ENCODE measurements around the gene CLDN6.

The CLDN6 gene

DNA sequence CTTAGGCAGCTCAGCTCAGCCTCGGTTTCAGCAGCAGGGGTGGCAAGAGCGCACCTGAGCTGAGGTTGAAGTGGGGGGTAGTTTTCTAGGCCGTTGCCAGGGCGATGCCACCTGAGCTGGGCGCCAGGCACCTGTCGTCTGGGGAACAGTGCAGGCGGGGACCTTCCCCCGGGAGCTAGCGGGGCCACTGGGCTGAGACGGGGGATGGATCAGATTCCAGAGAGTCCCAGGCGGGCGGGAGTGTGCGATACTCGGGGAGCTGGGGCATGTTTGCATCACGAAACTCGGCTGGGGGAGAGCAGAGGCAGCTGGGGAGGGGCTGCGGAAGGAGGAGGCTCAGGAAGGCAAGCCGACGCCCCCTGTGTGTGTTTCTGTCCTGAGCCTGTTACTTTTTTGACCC, 5.7 kb downstream of the CLDN6 start:
- H3K4me3 ChIP-seq (ENCODE audit: low read depth, low read length), result no peak overlapping the region
- no peaks in the 10 kb centered on the region for H3K36me3 ChIP-seq
- no peaks in the 10 kb centered on the region for H3K9me3 ChIP-seq
- TF ChIP-seq, protein P1, sequence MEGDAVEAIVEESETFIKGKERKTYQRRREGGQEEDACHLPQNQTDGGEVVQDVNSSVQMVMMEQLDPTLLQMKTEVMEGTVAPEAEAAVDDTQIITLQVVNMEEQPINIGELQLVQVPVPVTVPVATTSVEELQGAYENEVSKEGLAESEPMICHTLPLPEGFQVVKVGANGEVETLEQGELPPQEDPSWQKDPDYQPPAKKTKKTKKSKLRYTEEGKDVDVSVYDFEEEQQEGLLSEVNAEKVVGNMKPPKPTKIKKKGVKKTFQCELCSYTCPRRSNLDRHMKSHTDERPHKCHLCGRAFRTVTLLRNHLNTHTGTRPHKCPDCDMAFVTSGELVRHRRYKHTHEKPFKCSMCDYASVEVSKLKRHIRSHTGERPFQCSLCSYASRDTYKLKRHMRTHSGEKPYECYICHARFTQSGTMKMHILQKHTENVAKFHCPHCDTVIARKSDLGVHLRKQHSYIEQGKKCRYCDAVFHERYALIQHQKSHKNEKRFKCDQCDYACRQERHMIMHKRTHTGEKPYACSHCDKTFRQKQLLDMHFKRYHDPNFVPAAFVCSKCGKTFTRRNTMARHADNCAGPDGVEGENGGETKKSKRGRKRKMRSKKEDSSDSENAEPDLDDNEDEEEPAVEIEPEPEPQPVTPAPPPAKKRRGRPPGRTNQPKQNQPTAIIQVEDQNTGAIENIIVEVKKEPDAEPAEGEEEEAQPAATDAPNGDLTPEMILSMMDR (IDR thresholded peaks at IDR 0.05; ENCODE audit: low read depth, low read length), result no peak
- no peaks in the 10 kb centered on the region for H3K4me1 ChIP-seq
- H3K27me3 ChIP-seq, result peaks cover 10% of the 10 kb centered on the region; the same call in 1 of the 2 replicates
- no peak for DNase-seq

DNA sequence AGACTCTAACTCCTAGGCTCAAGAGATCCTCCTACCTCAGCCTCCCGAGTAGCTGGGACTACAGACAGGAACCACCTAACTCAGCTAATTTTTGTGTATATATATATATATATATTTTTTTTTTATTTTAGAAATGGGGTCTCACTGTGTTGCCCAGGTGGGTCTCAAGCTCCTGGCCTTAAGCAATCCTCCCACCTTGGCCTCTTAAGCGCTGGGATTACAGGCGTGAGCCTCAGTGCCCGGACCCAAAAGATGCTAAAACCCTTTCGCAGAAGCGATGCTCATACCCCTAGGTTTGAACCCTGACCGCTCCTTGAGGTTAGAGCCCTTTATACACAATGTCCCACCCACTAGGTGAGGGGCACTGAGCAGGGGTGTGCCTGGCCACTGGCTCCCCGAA, 7.5 kb downstream of the CLDN6 start:
- H3K36me3 ChIP-seq, result no peaks in the 10 kb centered on the region
- peaks cover 10% of the 10 kb centered on the region; the same call in 1 of the 2 replicates for H3K27me3 ChIP-seq
- H3K9me3 ChIP-seq, result no peaks in the 10 kb centered on the region
- no peaks in the 10 kb centered on the region for H3K4me1 ChIP-seq
- DNase-seq, result no peak
- no peak overlapping the region for H3K4me3 ChIP-seq (ENCODE audit: low read depth, low read length)
- TF ChIP-seq, protein P1 (IDR thresholded peaks at IDR 0.05; ENCODE audit: low read depth, low read length), result no peak

DNA sequence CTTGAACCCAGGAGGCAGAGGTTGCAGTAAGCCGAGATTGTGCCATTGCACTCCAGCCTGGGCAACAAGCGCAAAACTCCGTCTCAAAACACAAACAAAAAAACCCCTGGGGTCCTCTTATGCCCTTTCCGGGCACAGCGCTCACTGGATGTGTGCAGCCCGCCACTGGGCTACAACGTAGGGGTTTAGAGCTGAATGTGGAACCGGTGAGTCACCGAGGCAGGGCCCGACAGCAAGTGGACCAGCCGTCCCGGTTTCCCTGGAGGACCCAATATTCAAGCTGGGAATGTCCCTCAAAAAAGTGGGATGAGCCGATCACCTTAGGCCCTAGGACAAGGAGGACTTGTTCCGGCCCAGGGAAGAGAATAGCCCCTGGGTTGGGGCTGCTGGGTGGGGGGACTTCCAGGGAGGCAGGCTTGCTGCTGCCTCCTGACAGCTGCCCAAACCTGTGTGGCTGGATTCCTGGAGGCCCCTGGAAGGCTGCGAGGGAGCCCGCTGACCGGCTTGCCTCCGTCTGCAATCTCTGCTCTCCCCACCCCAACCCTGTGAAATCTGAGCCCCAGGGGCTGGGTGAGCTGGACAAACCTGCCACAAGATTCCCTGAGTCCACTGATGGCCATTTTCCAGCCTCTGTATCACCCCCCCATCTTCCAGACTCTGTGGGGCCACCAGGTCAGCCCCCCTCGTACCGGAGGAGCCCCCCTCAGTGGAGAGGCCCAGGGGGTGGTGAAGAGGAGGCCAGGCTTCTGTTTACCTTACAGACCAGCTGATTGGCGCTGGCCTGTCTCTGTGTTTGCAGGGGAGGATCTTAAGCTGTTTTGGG, 8.2 kb downstream of the CLDN6 start:
- H3K36me3 ChIP-seq, result no peaks in the 10 kb centered on the region
- no peaks in the 10 kb centered on the region for H3K4me1 ChIP-seq
- peaks cover 12% of the 10 kb centered on the region for H3K27me3 ChIP-seq
- TF ChIP-seq, protein P1 (IDR thresholded peaks at IDR 0.05; ENCODE audit: low read depth, low read length), result no peak
- H3K4me3 ChIP-seq (ENCODE audit: low read depth, low read length), result no peak overlapping the region
- no peak for DNase-seq
- no peaks in the 10 kb centered on the region for H3K9me3 ChIP-seq

DNA sequence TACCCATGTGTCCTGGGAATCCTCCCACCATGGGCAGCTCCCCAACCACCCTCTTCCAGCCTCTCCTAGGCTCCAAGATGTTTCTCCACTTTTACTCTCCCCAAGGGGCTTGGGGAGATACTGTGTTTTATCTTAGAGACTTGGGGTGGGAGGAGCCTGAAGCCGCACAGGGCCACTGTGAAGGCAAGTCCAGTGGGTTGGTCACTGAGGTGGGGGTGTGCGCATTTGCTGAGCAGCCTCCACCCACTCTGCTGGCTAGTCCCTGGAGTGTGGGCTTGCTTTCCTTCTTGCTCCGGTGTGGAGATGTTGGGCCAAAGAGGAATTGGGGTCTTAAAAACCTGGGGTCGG, 9.3 kb downstream of the CLDN6 start:
- peaks cover 12% of the 10 kb centered on the region for H3K27me3 ChIP-seq
- DNase-seq, result no peak
- TF ChIP-seq, protein P1 (IDR thresholded peaks at IDR 0.05; ENCODE audit: low read depth, low read length), result no peak
- H3K4me1 ChIP-seq, result no peaks in the 10 kb centered on the region
- H3K4me3 ChIP-seq (ENCODE audit: low read depth, low read length), result no peak overlapping the region
- no peaks in the 10 kb centered on the region for H3K9me3 ChIP-seq
- H3K36me3 ChIP-seq, result no peaks in the 10 kb centered on the region

DNA sequence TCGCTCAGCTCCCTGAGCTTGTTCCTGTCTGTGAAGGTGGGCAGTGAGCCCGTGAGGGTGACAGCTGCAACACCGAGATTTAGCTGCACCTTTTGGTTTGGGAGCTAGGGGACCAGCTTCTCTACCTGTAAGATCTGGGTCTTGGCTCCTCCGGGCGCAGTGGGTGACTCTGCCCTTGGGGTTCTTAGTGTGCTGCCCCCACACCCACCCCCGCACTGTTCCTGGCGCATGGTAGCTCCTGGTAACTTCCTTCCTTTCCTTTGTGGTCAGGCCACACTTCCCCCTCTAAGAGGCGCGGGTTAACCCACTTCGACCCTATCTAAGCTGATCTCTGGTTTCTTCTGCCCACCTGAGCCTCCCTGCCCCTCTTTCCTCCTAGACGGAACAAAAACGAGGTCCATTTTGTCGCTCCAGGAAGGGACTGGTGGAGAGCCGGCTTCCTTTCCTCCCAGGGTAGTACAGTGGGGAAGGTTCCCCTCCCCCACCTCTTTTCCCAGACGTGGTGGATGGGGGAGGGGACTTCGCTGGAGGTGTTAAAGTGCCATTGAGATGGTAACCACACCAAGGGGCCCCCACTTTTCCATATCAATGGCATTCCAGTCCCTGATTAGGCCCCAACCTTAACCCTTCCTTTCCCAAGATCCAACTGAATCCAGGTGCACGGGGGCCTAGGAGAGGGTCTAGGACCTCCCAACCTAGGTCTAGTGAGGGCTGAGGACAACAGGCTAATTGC, 9.9 kb downstream of the CLDN6 start:
- TF ChIP-seq, protein P1 (IDR thresholded peaks at IDR 0.05; ENCODE audit: low read depth, low read length), result no peak
- H3K4me1 ChIP-seq, result no peaks in the 10 kb centered on the region

More for the DNA sequence above, 9.9 kb downstream of the CLDN6 start:
- Histone ChIP-seq H3K27me3 (peaks cover 12% of the 10 kb centered on the region), H3K4me3 (ENCODE audit: low read depth, low read length) (no peak overlapping the region), H3K9me3 (no peaks in the 10 kb centered on the region), H3K36me3 (no peaks in the 10 kb centered on the region)
- no peak for DNase-seq
